HepG2 (cell line): ENCODE data around the gene TRAPPC10. TPM values are rescaled to one million over a fixed set of nuclear protein-coding genes. Genes with fewer than 3 reads are reported as not detected.
A peak's percentile ranks its signal among the peaks of the same experiment; 100 is the strongest.

Source experiments
- EZH2 ChIP-seq: conservative IDR thresholded peaks from 2 replicates; pipeline ENCODE4 v1.6.1; 2012; ENCODE audit warnings: mild to moderate bottlenecking, low read depth, low read length, moderate library complexity
- HIC2 ChIP-seq: sonication (generic); formaldehyde crosslinking; IDR thresholded peaks from 2 replicates; pipeline ENCODE4 v1.9.0; 2022; ENCODE audit warnings: low read depth, missing genetic modification reagents
- HNF4A ChIP-seq: sonication (generic); formaldehyde crosslinking; IDR thresholded peaks from 2 replicates; pipeline ENCODE4 v1.4.0; 2020; ENCODE audit warnings: missing genetic modification reagents
- MEF2D ChIP-seq: sonication (generic); formaldehyde crosslinking; IDR thresholded peaks from 2 replicates; pipeline ENCODE4 v1.5.1; 2020; ENCODE audit warnings: mild to moderate bottlenecking, missing genetic modification reagents
- STAG1 ChIP-seq: sonication (generic); formaldehyde crosslinking; IDR thresholded peaks from 2 replicates; pipeline ENCODE4 v1.4.0; 2020; ENCODE audit warnings: missing genetic modification reagents
- TEF ChIP-seq: sonication (generic); formaldehyde crosslinking; IDR thresholded peaks from 2 replicates; pipeline ENCODE4 v1.5.0; 2020; ENCODE audit warnings: missing genetic modification reagents
- polyA plus RNA-seq, 8 experiments: library from polyadenylated mRNA; depleted of rRNA in 3 of 8; stranded (reverse) in 7 of 8; unstranded in 1 of 8; fragments of >200 nt; fragmentation: Illumina TruSeq in 4 of 8; extraction: Trizol in 4 of 8; gene quantifications; 2 replicates each; pipeline versions ENCODE4 v1.2.1 to v1.2.3, GENCODE V29; 2011 to 2016; ENCODE audit warnings: low read depth in 4 of 8, missing spikeins in 1 of 8, mixed read lengths in 1 of 8; ENCODE audit not compliant: insufficient read depth in 1 of 8
- total RNA-seq, 5 experiments: library from RNA; depleted of rRNA; stranded (reverse); fragments of >200 nt; fragmentation: Illumina TruSeq; extraction: Trizol; gene quantifications; 2 replicates each; pipeline ENCODE4 v1.2.3, GENCODE V29; 2016; ENCODE audit warnings: low read depth in 1 of 5
- TF ChIP-seq, protein P1 (sequence below): sonication (generic); formaldehyde crosslinking; IDR thresholded peaks from 2 replicates; pipeline ENCODE4 v1.4.0; 2020; ENCODE audit warnings: missing genetic modification reagents, borderline replicate concordance

The TRAPPC10 gene
- total and polyA plus RNA-seq, 2 of the 13 experiments (the other 11 are each of a cell fraction or from before 2014, with no cell fraction given), result 10.6 to 16.5 TPM

- TF ChIP-seq, protein P1, sequence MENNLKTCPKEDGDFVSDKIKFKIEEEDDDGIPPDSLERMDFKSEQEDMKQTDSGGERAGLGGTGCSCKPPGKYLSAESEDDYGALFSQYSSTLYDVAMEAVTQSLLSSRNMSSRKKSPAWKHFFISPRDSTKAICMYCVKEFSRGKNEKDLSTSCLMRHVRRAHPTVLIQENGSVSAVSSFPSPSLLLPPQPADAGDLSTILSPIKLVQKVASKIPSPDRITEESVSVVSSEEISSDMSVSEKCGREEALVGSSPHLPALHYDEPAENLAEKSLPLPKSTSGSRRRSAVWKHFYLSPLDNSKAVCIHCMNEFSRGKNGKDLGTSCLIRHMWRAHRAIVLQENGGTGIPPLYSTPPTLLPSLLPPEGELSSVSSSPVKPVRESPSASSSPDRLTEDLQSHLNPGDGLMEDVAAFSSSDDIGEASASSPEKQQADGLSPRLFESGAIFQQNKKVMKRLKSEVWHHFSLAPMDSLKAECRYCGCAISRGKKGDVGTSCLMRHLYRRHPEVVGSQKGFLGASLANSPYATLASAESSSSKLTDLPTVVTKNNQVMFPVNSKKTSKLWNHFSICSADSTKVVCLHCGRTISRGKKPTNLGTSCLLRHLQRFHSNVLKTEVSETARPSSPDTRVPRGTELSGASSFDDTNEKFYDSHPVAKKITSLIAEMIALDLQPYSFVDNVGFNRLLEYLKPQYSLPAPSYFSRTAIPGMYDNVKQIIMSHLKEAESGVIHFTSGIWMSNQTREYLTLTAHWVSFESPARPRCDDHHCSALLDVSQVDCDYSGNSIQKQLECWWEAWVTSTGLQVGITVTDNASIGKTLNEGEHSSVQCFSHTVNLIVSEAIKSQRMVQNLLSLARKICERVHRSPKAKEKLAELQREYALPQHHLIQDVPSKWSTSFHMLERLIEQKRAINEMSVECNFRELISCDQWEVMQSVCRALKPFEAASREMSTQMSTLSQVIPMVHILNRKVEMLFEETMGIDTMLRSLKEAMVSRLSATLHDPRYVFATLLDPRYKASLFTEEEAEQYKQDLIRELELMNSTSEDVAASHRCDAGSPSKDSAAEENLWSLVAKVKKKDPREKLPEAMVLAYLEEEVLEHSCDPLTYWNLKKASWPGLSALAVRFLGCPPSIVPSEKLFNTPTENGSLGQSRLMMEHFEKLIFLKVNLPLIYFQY (CRISPR knock-in tag), result no peak
- TF ChIP-seq HIC2 (no peak), STAG1 (CRISPR knock-in tag) (peak; percentile 29; the same call in 1 of the 2 replicates), HNF4A (CRISPR knock-in tag) (no peak), TEF (CRISPR knock-in tag) (no peak), MEF2D (no peak), EZH2 (no peak)
Observed at GRCh38 chr21:43979654-43980053, 32.5 kb upstream of the TRAPPC10 start (continued).
